GM19452 (cell line): Measurements from ENCODE around the gene SLITRK5.

ENCODE experiments used
- ATAC-seq: cut with Tn5 transposase; IDR thresholded peaks from one replicate; pipeline ENCODE4 v1.9.1; 2021; ENCODE audit not compliant: unreplicated experiment

The SLITRK5 gene, protein sequence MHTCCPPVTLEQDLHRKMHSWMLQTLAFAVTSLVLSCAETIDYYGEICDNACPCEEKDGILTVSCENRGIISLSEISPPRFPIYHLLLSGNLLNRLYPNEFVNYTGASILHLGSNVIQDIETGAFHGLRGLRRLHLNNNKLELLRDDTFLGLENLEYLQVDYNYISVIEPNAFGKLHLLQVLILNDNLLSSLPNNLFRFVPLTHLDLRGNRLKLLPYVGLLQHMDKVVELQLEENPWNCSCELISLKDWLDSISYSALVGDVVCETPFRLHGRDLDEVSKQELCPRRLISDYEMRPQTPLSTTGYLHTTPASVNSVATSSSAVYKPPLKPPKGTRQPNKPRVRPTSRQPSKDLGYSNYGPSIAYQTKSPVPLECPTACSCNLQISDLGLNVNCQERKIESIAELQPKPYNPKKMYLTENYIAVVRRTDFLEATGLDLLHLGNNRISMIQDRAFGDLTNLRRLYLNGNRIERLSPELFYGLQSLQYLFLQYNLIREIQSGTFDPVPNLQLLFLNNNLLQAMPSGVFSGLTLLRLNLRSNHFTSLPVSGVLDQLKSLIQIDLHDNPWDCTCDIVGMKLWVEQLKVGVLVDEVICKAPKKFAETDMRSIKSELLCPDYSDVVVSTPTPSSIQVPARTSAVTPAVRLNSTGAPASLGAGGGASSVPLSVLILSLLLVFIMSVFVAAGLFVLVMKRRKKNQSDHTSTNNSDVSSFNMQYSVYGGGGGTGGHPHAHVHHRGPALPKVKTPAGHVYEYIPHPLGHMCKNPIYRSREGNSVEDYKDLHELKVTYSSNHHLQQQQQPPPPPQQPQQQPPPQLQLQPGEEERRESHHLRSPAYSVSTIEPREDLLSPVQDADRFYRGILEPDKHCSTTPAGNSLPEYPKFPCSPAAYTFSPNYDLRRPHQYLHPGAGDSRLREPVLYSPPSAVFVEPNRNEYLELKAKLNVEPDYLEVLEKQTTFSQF

DNA sequence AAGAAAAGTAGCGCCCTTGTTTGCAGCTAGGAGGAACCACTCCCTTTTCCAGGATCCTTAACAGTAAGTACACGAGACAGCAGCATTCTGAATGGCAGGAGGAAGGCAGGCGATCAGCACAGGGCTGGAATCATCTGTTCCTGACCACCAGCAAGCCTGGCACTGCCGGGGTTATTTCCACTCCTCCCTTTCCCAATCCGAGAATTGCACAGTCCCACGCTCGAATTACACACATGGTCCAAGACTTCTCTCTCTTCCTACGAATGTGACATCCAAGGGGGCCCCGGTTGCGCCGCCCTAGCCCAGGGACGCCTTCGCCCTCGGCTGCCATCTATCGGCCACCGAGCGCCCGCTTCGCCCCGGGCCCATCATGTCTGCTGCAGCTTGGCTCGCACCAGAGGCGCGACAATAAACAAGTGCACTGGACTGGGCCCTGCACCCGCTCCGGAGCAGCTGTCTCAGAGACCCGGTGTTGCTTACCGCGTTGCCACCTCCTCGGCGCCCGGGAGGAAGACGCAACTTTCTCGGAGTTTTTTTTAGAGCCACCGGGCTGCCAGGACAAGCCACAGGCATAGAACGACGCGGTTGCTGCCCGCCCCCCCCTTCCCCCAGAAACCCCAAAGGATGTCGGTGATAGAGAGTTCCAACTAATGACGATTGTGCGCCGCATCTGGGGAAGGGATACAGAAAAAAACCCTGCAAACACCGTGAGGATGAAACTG, at the start of gene SLITRK5:
TSS of gene SLITRK5 (plus strand) at position 341 of the 722 bp plus-strand sequence. CDS start 4,018 bp downstream, outside the sequence.
- ATAC-seq: peak; percentile 97

DNA sequence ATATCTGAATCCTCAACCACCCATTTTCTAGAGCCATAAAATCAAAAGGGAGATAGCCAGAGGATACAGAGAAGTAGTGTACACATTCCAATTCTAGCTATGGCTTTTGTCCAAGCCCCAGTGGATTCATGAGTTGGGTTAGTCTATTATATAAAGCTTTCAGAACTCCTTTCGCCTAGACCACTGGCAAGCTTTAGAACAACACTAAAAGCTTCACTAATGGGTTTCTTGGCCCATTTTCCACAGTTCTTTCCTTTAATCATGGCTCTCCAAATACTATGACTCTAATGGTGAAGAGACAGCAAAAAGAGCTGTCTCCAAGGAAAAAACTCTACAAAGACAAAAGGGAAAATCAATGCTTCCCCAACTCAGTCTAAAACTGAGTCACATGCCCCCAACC, 48.2 kb upstream of the SLITRK5 start:
- no peak for ATAC-seq

DNA sequence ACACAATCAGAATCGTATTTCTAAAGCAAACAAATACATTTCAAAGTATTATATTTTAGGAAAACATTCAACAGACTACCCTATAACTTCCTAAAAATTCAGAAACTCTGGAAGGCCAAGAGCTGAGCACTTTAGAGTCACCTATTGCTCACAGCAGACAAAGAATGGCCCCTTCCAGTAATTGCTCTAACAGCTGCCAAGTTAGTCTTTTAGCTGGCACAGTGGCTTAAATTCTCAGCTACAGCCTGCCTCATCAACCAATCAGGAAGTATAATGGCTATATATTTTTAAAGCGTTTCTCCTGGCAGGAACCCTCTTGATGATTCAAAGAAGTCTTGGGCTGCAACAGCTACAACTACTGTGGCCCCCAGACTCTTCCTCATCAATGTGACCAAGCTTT, 14.9 kb upstream of the SLITRK5 start:
- ATAC-seq: no peak

DNA sequence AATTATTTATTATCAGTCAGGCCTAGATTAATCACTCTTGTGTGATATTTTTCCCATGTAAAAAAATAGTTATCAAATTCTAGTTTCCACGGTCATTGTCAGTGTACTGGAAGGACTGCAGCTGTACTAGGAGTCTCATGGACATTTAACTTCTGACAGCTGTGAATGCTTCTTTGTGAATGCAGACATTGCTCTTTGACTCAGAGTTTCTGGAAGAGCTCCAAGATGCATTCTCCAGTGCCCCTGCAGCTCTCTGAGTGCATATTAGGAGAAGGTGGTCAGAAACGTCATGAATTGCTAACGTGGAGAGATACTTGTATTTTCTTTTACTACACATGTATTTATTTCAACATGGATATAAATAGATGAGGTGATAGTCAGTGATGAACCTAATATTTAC, 9.7 kb upstream of the SLITRK5 start:
- ATAC-seq: no peak

DNA sequence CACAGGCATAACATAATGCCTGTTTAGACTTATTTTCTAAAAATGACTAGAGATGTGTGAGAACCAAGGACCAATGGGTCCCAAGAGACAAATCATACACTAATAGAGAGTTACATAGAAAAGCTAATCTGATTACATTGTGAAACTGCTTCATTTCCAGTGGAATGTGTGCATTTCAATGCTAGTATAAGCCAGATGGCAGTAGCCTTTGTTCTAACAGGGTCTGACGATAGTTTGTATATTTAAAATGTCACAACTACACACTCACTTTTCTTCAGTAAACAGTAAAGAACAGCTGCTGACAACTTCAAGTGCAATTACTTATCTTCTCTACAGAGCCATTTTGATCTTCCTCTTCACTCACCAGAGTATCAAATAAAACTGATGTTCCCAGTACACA, 4.3 kb upstream of the SLITRK5 start:
- no peak for ATAC-seq

DNA sequence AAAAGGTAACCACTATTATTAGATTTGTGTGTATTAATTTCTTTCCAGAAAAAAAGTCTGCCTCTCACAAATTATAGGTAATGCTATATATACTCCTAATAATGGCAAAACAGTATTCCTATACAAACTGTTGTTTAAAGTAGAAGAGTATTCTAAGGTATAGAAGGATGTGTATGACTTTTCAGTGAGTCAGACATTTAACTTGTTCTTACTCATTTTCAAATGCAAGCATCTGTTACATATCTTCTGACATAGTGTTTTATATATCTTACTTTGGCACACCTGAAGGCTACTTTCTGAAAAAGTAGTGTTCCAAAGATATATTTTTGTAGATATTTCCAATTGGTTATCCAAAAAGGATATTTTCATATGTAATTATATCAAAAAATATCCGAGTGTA, 3.5 kb upstream of the SLITRK5 start:
- no peak for ATAC-seq

DNA sequence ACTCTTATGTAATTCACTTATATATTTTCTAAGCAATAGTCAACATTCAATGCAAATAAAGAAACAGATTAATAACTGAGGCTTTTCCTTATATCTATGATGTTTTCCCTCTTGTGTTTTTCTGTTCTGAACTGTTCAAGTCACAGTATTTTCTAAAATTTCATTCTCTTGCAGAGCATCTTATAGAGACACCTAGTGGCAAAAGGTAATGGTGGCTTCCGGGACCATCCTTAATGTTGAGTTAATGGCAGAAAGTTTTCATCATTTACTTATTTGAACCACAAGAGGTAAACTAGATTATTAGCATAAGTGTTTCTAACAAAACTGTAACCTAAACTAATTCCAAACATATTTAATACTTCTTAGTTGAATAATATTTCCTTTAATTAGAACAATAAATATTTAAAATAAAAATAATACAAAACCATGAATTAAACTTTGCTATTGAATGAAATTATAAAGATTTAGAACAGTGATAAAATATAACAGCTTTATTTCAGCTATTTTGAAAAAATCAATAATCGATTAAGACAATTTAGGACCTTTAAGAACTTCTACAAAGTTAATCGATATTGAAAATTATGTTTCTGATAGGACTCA, 1.7 kb upstream of the SLITRK5 start:
- ATAC-seq: peak; percentile 44

DNA sequence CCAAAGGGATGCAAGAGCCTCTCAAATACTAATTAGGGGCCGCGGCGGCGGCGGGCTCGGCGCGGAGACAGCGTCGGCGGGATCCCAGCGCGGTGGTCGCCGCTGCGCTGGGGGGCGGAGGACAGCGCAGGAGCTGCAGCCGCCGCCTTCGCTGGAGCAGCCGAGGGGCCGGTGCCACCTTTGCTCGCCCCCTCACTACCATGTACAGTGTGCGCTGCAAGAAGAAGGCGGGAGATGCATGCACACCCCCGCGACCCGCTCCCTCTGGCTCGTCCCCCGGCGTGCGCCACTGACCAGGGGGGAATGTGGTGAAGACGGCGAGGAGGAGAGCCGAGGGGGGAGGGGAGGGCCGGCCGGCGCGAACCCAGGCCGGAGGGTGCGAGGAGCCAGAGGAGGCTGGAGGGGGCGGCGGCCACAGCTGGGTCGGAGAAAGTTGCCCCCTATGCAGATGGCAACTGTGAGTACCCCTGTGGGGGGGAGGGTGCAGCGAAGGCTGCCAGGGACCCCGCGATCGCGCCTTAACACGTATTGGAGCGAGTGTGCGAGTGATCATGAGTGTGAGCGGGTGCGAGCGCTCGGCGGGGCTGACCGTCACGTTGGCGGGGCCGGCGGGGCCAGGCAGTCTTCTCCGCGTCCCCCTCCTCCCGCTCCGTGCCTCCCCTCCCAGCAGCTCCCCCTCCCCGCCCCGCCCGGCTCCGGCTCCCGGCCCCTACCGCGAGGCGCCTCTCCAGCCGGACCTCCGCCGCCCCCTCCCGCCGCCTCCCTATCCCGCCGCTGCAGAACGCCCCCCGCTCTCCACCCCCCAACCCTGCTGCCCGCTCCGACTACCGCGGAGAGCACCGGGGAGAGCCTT, 808 bp downstream of the SLITRK5 start:
- no peak for ATAC-seq

DNA sequence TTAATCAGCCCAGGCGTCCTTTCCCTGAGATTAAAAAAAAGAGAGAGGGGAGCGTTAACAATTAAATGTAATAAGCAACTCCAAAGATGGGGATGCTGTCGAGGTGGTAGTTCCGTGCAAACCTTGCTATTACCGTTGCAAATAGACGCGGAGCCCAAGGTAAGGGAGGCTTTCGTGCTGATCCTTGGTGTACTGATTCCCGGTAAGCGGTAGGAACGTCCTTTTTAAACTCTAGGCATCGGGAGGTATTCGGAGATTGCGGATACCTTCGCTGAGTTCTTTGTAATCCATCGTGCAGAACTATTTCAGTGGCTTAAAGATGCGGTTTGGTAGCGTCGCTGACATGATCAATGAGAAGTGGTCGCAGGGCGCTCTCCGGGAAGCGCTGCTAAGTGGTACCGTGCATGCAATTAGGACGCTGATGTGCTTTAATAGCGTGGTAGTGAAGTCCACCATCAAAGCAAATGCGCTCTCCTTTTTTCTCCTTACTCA, 3.1 kb downstream of the SLITRK5 start:
- no peak for ATAC-seq

DNA sequence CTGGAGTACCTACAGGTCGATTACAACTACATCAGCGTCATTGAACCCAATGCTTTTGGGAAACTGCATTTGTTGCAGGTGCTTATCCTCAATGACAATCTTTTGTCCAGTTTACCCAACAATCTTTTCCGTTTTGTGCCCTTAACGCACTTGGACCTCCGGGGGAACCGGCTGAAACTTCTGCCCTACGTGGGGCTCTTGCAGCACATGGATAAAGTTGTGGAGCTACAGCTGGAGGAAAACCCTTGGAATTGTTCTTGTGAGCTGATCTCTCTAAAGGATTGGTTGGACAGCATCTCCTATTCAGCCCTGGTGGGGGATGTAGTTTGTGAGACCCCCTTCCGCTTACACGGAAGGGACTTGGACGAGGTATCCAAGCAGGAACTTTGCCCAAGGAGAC, 4.7 kb downstream of the SLITRK5 start:
- ATAC-seq: no peak

DNA sequence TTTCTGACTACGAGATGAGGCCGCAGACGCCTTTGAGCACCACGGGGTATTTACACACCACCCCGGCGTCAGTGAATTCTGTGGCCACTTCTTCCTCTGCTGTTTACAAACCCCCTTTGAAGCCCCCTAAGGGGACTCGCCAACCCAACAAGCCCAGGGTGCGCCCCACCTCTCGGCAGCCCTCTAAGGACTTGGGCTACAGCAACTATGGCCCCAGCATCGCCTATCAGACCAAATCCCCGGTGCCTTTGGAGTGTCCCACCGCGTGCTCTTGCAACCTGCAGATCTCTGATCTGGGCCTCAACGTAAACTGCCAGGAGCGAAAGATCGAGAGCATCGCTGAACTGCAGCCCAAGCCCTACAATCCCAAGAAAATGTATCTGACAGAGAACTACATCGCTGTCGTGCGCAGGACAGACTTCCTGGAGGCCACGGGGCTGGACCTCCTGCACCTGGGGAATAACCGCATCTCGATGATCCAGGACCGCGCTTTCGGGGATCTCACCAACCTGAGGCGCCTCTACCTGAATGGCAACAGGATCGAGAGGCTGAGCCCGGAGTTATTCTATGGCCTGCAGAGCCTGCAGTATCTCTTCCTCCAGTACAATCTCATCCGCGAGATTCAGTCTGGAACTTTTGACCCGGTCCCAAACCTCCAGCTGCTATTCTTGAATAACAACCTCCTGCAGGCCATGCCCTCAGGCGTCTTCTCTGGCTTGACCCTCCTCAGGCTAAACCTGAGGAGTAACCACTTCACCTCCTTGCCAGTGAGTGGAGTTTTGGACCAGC, 5.3 kb downstream of the SLITRK5 start:
- ATAC-seq: no peak

DNA sequence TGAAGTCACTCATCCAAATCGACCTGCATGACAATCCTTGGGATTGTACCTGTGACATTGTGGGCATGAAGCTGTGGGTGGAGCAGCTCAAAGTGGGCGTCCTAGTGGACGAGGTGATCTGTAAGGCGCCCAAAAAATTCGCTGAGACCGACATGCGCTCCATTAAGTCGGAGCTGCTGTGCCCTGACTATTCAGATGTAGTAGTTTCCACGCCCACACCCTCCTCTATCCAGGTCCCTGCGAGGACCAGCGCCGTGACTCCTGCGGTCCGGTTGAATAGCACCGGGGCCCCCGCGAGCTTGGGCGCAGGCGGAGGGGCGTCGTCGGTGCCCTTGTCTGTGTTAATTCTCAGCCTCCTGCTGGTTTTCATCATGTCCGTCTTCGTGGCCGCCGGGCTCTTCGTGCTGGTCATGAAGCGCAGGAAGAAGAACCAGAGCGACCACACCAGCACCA, 5.9 kb downstream of the SLITRK5 start:
- ATAC-seq: no peak

DNA sequence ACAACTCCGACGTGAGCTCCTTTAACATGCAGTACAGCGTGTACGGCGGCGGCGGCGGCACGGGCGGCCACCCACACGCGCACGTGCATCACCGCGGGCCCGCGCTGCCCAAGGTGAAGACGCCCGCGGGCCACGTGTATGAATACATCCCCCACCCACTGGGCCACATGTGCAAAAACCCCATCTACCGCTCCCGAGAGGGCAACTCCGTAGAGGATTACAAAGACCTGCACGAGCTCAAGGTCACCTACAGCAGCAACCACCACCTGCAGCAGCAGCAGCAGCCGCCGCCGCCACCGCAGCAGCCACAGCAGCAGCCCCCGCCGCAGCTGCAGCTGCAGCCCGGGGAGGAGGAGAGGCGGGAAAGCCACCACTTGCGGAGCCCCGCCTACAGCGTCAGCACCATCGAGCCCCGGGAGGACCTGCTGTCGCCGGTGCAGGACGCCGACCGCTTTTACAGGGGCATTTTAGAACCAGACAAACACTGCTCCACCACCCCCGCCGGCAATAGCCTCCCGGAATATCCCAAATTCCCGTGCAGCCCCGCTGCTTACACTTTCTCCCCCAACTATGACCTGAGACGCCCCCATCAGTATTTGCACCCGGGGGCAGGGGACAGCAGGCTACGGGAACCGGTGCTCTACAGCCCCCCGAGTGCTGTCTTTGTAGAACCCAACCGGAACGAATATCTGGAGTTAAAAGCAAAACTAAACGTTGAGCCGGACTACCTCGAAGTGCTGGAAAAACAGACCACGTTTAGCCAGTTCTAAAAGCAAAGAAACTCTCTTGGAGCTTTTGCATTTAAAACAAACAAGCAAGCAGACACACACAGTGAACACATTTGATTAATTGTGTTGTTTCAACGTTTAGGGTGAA, 6.6 kb downstream of the SLITRK5 start:
- no peak for ATAC-seq

DNA sequence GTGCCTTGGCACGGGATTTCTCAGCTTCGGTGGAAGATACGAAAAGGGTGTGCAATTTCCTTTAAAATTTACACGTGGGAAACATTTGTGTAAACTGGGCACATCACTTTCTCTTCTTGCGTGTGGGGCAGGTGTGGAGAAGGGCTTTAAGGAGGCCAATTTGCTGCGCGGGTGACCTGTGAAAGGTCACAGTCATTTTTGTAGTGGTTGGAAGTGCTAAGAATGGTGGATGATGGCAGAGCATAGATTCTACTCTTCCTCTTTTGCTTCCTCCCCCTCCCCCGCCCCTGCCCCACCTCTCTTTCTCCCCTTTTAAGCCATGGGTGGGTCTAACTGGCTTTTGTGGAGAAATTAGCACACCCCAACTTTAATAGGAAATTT, 7.2 kb downstream of the SLITRK5 start:
- ATAC-seq: no peak

DNA sequence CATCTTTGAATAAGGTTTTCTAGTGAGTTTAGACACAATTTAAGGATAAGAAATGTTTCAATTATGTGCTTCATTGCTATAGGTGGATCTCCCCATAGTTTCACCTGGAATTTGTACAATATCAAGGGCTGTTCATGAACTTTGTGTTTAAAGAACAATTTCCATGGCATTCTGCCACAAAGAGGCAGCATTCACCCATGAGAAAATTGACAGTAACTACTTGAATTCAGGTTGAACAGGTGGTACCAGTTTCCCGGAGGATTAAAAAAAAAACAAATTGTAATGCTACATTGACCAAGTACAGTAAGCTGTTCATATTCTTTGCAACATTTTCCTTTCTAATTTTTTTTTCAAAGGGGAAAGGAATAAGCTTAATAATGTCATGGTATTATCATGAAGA, 9.1 kb downstream of the SLITRK5 start:
- ATAC-seq: no peak

DNA sequence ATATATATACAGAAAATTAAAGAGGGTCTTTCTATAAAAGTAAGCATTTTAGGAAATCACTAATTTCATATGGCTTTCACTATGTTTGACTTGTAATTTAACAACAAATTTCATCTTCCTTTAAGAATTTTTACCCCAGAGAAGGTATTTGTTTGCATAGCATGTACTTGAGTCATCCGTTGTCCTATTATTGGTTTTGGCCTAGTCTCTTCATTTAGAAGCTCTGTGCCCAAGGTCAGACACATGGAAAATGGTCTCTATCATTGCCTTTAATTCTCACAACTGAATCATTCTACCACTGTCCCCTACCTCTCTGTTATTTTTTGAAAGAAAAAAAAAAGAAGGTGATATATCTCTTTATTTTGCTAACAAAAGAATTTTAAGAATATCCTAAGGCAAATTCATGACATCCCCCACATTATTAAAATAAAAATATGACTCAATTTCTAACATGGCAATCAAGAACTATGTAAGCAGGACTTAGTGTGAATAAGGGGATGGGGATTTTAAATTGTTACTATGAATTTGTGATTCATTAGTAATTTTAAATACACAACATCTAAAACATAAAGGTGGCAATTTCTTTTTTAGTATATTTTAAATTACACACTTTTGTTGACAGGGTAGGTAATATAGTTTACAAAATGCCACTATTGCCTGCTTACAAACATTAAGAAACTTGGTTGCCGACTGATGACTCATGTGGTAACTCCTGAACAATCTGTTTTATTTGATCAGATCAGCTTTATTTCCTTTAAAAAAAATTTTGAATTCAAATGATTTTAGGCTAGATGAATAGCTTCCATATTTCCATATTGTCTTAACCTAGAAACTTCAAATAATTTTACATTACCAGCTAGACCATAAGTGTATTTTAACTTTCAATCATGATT, 13.9 kb downstream of the SLITRK5 start:
- ATAC-seq: no peak

DNA sequence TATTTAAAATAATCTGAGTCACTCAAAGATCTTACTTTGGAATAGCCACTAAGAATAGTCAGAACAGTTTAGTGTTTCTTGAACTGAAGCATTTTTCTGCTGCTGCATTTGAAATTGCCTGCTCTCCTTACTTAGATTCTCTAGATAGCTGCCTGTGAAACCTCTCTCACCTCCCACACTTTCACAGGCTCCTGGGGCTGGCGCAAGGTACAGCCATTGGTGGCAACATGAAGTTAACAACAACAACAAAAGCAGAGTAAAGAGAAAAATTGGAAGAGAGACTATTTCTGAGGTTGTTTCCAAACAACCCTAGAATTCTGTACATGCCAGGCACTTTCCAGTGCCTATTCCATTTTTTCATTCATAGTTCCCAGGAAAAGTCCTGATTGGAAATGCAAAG, 25.3 kb downstream of the SLITRK5 start:
- ATAC-seq: no peak
